ENCODE data around the gene ATG10. TPM values are rescaled to one million over a fixed set of nuclear protein-coding genes. Genes with fewer than 3 reads are reported as not detected.
A peak's percentile ranks its signal among the peaks of the same experiment; 100 is the strongest.
"Not testable (repeated sequence)": the region's sequence is repeated elsewhere in the genome, so short reads cannot be mapped to it uniquely, and the experiment has no call there.

Gene ATG10
- 10 to 100 TPM; 11.1 to 14.4 (median 12.5) TPM for polyA plus RNA-seq

GRCh38 chr5:81971712-81972491 is at the start of gene ATG10:
ATG10 (plus strand) TSS chr5:81972023; CDS start chr5:81987571, 15,548 bp downstream.
- Mint-ChIP-seq H3K4me1 (peaks cover 16 to 22% of the 10 kb centered on the region in 2 donors), H3K9me3 (no peaks in the 10 kb centered on the region), H3K36me3 (no peaks in the 10 kb centered on the region), H3K27me3 (ENCODE audit: low read depth in 3 of 3) (peaks cover 3 to 6% (median 5%) of the 10 kb centered on the region in 3 donors), H3K4me3 (peak within 1 kb of the TSS; percentile 92 to 100 (median 93)), H3K27ac (peak within 1 kb of the TSS; percentile 96 to 99 (median 98))
- peak; percentile 88 to 91 (median 90) for DNase-seq

DNA sequence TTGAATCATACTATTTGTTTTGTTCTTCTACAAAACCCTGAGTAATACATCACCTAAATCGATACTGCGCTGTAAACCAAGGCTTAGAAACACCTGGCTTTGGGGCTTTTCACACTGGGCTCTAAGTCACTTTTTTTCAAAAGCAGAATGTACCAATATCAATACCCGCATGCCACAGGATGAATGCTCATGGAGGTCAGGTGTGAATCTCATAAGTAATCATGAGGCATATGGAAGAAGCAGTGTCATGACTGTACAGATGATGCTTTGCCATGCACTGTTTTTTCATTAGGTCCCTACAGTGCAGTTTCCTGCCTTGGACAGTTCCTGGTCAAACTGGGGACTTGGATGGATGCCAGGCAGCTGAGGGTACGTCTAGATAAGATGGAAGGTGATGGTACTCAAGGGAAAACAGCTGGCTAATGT is 49.0 kb upstream of the ATG10 start:
- Mint-ChIP-seq H3K9me3 (peaks cover 0 to 1% (median 0%) of the 10 kb centered on the region in 6 donors), H3K36me3 (peaks cover 0 to 3% (median 0%) of the 10 kb centered on the region in 3 donors), H3K4me1 (no peaks in the 10 kb centered on the region), H3K27me3 (ENCODE audit: low read depth in 3 of 3) (peaks cover 4 to 20% (median 5%) of the 10 kb centered on the region in 3 donors), H3K4me3 (no peak overlapping the region), H3K27ac (no peak overlapping the region)
- DNase-seq, result no peak

GRCh38 chr5:81924442-81924841 is 47.4 kb upstream of the ATG10 start:
- no peak overlapping the region for H3K4me3 Mint-ChIP-seq
- H3K9me3 Mint-ChIP-seq, result peaks cover 0 to 1% (median 0%) of the 10 kb centered on the region in 6 donors
- no peaks in the 10 kb centered on the region for H3K4me1 Mint-ChIP-seq
- H3K27me3 Mint-ChIP-seq (ENCODE audit: low read depth in 3 of 3), result peaks cover 4 to 17% (median 5%) of the 10 kb centered on the region in 3 donors
- no peak for DNase-seq
- H3K27ac Mint-ChIP-seq, result no peak overlapping the region
- peaks cover 0 to 7% (median 0%) of the 10 kb centered on the region in 3 donors for H3K36me3 Mint-ChIP-seq

GRCh38 chr5:81925009-81925408 is 46.8 kb upstream of the ATG10 start:
- Mint-ChIP-seq H3K9me3 (peaks cover 0 to 1% (median 0%) of the 10 kb centered on the region in 6 donors), H3K36me3 (peaks cover 0 to 7% (median 0%) of the 10 kb centered on the region in 3 donors), H3K27ac (no peak overlapping the region), H3K27me3 (ENCODE audit: low read depth in 3 of 3) (peaks cover 4 to 19% (median 5%) of the 10 kb centered on the region in 3 donors), H3K4me1 (no peaks in the 10 kb centered on the region), H3K4me3 (no peak overlapping the region)
- no peak for DNase-seq

GRCh38 chr5:81925981-81926380 is 45.8 kb upstream of the ATG10 start:
- H3K27ac Mint-ChIP-seq, result no peak overlapping the region
- no peak overlapping the region for H3K4me3 Mint-ChIP-seq
- no peak for DNase-seq
- H3K4me1 Mint-ChIP-seq, result no peaks in the 10 kb centered on the region
- H3K36me3 Mint-ChIP-seq, result peaks cover 0 to 7% (median 0%) of the 10 kb centered on the region in 3 donors
- peaks cover 0 to 1% (median 0%) of the 10 kb centered on the region in 6 donors for H3K9me3 Mint-ChIP-seq
- H3K27me3 Mint-ChIP-seq (ENCODE audit: low read depth in 3 of 3), result peaks cover 4 to 19% (median 4%) of the 10 kb centered on the region in 3 donors

GRCh38 chr5:81936066-81936465 is 35.8 kb upstream of the ATG10 start:
- Mint-ChIP-seq H3K27ac (no peak overlapping the region), H3K4me3 (no peak overlapping the region), H3K9me3 (peaks cover 0 to 2% (median 0%) of the 10 kb centered on the region in 6 donors), H3K27me3 (ENCODE audit: low read depth in 3 of 3) (peaks cover 3 to 4% (median 3%) of the 10 kb centered on the region in 3 donors), H3K4me1 (no peaks in the 10 kb centered on the region), H3K36me3 (no peaks in the 10 kb centered on the region)
- DNase-seq, result no peak

- DNase-seq, result no peak
- Mint-ChIP-seq H3K4me1 (no peaks in the 10 kb centered on the region), H3K36me3 (no peaks in the 10 kb centered on the region), H3K27me3 (ENCODE audit: low read depth in 3 of 3) (peaks cover 3 to 4% (median 3%) of the 10 kb centered on the region in 3 donors), H3K4me3 (no peak overlapping the region), H3K9me3 (peaks cover 0 to 7% (median 0%) of the 10 kb centered on the region in 6 donors), H3K27ac (no peak overlapping the region)
Observed at GRCh38 chr5:81936750-81937149, 35.1 kb upstream of the ATG10 start.

DNA sequence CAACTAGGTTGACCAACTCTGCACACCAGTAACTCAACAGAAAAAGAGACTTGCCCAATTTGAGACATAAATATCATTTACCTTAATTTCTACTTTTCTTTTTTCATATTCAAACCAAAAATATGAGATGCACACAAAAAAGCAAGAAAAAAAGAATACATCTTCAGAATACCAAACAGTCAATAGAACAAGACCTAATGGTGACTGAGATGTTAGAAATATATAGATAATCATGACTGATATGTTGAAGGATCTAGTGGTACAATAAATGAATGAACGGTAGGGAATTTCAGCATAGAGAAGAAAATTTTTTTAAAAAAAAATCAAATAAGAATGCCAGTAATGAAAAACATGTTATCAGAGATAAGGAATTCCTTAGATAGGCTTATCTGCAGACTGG is 29.1 kb upstream of the ATG10 start:
- Mint-ChIP-seq H3K36me3 (peaks cover 0 to 7% (median 7%) of the 10 kb centered on the region in 3 donors), H3K9me3 (peaks cover 0 to 21% (median 11%) of the 10 kb centered on the region in 6 donors), H3K27ac (no peak overlapping the region), H3K4me3 (no peak overlapping the region), H3K4me1 (no peaks in the 10 kb centered on the region), H3K27me3 (ENCODE audit: low read depth in 3 of 3) (peaks cover 2 to 3% (median 3%) of the 10 kb centered on the region in 3 donors)
- no peak for DNase-seq

DNA sequence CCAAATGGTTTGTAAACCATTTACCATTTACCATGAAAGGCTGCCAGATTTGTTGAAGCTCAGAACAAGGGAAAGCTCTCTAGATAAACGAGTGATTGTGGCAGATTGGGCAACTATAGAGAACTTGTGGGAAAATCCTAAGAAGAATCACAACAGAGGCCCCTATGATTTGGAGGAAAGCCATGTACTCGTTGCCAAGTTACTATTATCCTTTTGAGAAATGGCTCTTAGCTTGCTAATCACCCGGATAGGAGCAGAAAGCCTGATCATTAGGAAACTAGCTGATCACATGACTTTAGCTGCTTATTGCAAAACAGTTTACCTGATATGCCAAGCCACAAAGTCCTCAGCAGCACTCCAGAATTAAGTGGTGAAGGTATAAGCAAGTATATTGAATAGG is 23.5 kb upstream of the ATG10 start:
- Mint-ChIP-seq H3K4me3 (no peak overlapping the region), H3K9me3 (no peaks in the 10 kb centered on the region), H3K27me3 (ENCODE audit: low read depth in 3 of 3) (peaks cover 0 to 3% (median 2%) of the 10 kb centered on the region in 3 donors), H3K27ac (no peak overlapping the region), H3K4me1 (no peaks in the 10 kb centered on the region), H3K36me3 (no peaks in the 10 kb centered on the region)
- no peak for DNase-seq

GRCh38 chr5:81949462-81949861 is 22.4 kb upstream of the ATG10 start:
- Mint-ChIP-seq H3K27me3 (ENCODE audit: low read depth in 3 of 3) (peaks cover 0 to 4% (median 2%) of the 10 kb centered on the region in 3 donors), H3K9me3 (no peaks in the 10 kb centered on the region), H3K36me3 (no peaks in the 10 kb centered on the region), H3K4me1 (no peaks in the 10 kb centered on the region), H3K4me3 (no peak overlapping the region), H3K27ac (no peak overlapping the region)
- no peak for DNase-seq

GRCh38 chr5:81950996-81951395 is 20.8 kb upstream of the ATG10 start:
- Mint-ChIP-seq H3K4me1 (no peaks in the 10 kb centered on the region), H3K27me3 (ENCODE audit: low read depth in 3 of 3) (peaks cover 0 to 9% (median 0%) of the 10 kb centered on the region in 3 donors), H3K27ac (no peak overlapping the region), H3K4me3 (no peak overlapping the region), H3K36me3 (no peaks in the 10 kb centered on the region), H3K9me3 (no peaks in the 10 kb centered on the region)
- no peak for DNase-seq

GRCh38 chr5:81954796-81955195 is 17.0 kb upstream of the ATG10 start:
- H3K27me3 Mint-ChIP-seq (ENCODE audit: low read depth in 3 of 3), result not testable (repeated sequence)

GRCh38 chr5:81958129-81958528 is 13.7 kb upstream of the ATG10 start:
- H3K36me3 Mint-ChIP-seq; H3K4me1 Mint-ChIP-seq; H3K9me3 Mint-ChIP-seq; H3K27me3 Mint-ChIP-seq (ENCODE audit: low read depth in 3 of 3); H3K27ac Mint-ChIP-seq; DNase-seq; H3K4me3 Mint-ChIP-seq: not testable (repeated sequence)

More at GRCh38 chr5:81954796-81955195, 17.0 kb upstream of the ATG10 start:
- not testable (repeated sequence) for DNase-seq, H3K4me3 Mint-ChIP-seq, H3K4me1 Mint-ChIP-seq, H3K27ac Mint-ChIP-seq, H3K9me3 Mint-ChIP-seq, H3K36me3 Mint-ChIP-seq

DNA sequence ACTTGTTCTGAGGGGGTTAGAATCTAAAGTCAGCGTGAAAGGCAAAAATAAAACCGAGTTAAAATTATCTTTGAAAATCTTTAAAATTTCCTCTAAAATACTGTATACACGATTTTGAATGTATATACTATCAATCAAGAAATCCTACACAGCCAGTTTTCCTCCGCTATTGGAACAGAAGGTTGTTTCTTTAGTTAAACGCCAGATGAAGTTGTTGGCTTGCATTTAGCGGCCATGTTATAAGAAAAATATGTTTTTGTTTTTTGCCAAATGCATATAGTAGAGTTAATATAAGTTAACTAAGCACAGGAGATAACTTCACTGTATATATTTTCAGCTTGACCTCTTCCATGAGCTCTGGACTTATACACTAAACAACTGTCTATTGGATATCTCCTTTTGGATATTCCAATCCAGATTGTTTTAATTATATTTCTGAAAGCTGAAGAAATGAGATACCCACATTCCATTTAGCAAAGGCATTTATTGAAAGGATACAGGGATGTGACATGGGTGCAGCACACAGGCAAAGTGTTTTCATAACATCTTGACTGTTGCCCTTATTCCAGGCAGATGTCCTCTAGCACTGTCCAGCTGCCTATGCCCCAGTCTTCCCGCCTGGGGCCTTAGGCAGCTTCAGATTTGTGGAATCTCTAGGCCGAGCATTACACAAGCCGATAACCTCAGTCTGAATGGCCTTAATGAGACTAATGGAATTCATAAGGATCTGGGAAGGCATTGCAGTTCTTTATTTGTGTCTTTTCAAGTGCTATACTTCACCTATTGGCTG is 10.0 kb upstream of the ATG10 start:
- Mint-ChIP-seq H3K36me3 (no peaks in the 10 kb centered on the region), H3K27me3 (ENCODE audit: low read depth in 3 of 3) (peaks cover 2 to 4% (median 2%) of the 10 kb centered on the region in 3 donors), H3K4me1 (no peaks in the 10 kb centered on the region), H3K9me3 (no peaks in the 10 kb centered on the region), H3K27ac (no peak overlapping the region), H3K4me3 (no peak overlapping the region)
- DNase-seq, result no peak

All from immature natural killer cell (primary cell).